SH-SY5Y (cell line): Measurements from ENCODE around the gene LUZP1.

Experiments used
- GATA2 ChIP-seq: IDR thresholded peaks from 2 replicates; pipeline ENCODE4 v1.6.1; 2011; ENCODE audit warnings: mild to moderate bottlenecking, low read depth, low read length
- GATA3 ChIP-seq: IDR thresholded peaks from 2 replicates; pipeline ENCODE4 v1.6.1; 2011; ENCODE audit warnings: low read depth, mild to moderate bottlenecking, low read length, moderate library complexity

GRCh38 chr1:23108918-23109533 lies 59.6 kb downstream of the LUZP1 start:
- TF ChIP-seq GATA2, result no peak
- no peak for TF ChIP-seq GATA3
